ENCODE results near the gene PKN2.
"Not testable (repeated sequence)": the region's sequence is repeated elsewhere in the genome, so short reads cannot be mapped to it uniquely, and the experiment has no call there.

Gene PKN2

DNA sequence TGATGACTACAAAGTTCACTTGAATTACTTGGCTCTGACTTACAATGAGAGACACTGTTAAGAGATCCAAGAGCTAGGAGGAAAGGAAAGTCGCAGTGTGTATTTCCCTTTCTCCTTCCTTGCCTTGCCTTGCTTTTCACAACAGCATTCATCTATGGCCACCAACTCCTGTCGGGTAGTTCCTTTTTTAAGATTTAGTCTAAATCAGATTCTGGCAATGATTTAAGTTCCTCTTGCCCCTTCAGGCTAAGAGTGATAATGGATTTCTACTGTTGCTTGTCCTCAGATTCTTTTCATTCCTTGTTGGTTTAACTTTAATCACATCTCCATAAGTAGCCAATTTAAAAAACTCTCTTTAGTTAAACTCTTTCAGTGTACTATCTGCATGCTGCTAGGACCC lies 115.4 kb downstream of the PKN2 start:
- DNase-seq (ENCODE audit: low read depth) = no peak

DNA sequence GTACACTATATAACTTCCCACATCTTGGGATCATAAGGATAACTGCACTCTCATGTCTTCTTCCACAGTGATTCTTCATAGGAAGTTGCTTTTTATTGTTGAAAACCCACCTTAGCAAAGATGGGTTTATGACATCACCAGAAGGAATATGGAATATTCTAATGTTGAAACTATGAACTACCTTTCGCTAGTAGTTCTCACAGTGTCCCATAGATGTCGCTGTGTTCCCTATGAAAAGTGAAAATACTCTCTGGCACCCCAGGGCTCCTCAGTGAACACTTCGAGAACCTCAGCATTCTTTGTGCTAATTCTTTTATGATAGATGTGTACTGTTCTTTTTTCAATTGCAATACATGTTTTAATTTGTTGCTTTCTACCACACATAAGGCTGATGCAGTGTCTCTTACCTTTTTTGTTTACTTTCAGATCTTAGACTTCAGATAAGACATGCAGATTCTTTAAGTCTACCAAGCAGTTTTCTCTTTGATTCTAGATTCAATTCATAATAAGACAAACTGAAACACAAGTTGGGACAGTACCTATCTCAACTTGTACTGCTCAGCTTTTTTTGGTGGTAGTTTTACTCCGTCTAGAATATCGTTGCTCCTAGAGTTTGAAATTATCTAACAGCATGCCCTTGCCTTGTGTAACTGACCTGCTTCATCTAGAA lies 116.4 kb downstream of the PKN2 start:
- no peak for DNase-seq (ENCODE audit: low read depth)

GRCh38 chr1:88801575-88802208 lies 117.6 kb downstream of the PKN2 start:
- no peak for DNase-seq (ENCODE audit: low read depth)

- no peak for DNase-seq (ENCODE audit: low read depth)
Measured at GRCh38 chr1:88802404-88802803, 118.3 kb downstream of the PKN2 start.

DNA sequence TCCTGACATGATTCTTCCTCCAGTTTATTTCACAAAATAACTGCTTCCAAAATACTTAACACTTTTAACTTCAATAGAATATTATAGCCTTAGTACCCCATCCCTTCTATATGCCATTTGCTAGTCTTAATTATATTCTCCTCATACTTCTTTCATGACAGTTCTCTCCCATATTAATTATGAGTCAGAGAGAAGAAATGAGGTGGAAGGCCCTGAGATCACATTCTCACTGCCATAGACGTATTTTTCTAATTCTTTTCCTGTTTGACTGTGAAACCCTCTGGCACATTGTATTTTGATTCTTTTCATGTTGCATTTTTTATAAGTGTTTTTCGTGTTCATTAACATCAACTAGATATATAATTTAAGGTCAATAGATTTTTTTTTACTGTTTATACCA lies 118.9 kb downstream of the PKN2 start:
- DNase-seq (ENCODE audit: low read depth) = no peak

GRCh38 chr1:88803444-88803843 lies 119.4 kb downstream of the PKN2 start:
- no peak for DNase-seq (ENCODE audit: low read depth)

DNA sequence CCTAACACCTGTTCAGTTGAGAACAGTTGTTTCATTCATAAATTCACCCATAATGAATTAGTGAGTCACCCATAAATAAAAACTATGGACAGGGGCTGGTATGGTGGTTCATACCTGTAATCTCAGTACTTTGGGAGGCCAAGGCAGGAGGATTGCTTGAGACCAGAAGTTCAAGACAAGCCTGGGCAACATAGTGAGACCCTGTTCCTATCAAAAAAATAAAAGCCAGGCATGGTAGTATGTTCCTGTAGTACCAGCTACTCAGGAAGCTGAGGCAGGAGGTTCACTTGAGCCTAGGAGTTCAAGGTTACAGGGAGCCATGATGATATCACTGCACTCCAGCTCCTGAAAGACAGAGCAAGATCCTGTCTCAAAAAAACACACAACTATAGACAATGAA lies 128.3 kb downstream of the PKN2 start:
- DNase-seq (ENCODE audit: low read depth) = no peak

DNA sequence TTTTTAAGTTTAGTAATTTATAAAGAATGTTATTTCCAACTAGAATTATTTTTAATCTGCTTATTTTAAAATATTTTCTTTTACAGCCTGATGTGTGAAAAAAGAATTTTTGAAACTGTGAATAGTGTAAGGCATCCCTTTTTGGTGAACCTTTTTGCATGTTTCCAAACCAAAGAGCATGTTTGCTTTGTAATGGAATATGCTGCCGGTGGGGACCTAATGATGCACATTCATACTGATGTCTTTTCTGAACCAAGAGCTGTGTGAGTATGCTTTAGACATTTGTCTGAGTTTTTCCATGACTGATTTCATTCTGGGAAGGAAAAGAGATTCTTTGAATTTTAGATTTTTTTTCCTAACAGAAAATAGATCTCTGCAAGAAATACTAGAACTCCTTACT lies 129.4 kb downstream of the PKN2 start:
- DNase-seq (ENCODE audit: low read depth) = no peak

- DNase-seq (ENCODE audit: low read depth) = not testable (repeated sequence)
Measured at GRCh38 chr1:88819642-88820041, 135.6 kb downstream of the PKN2 start.

GRCh38 chr1:88825721-88826120 lies 141.6 kb downstream of the PKN2 start:
- DNase-seq (ENCODE audit: low read depth) = no peak

- DNase-seq (ENCODE audit: low read depth) = no peak
Measured at GRCh38 chr1:88847643-88848042, 163.6 kb downstream of the PKN2 start.

GRCh38 chr1:88851303-88852063 lies 167.4 kb downstream of the PKN2 start:
- DNase-seq (ENCODE audit: low read depth) = no peak

- no peak for DNase-seq (ENCODE audit: low read depth)
Measured at GRCh38 chr1:88867743-88868521, 183.9 kb downstream of the PKN2 start.

GRCh38 chr1:88869644-88870043 lies 185.6 kb downstream of the PKN2 start:
- DNase-seq (ENCODE audit: low read depth) = not testable (repeated sequence)

GRCh38 chr1:88873737-88874349 lies 189.8 kb downstream of the PKN2 start:
- no peak for DNase-seq (ENCODE audit: low read depth)

DNA sequence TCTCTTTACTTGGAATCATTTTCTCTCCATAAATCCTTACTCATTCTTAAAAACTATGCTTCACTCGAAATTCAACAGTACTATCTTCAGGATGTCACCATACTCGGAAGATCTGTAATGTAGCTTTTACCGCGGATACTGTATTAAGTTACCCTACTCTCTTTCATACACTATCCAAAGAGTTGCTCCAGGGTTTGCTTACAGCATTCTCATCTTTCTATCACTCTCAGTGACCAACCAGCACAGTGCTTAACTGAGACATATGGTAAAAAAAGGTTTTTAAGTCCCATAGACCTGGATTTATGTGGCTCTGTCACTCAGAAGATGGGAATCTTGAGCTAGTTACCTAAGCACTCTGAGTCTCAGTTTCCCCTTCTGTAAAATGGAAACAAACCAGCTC lies 191.5 kb downstream of the PKN2 start:
- DNase-seq (ENCODE audit: low read depth) = no peak

GRCh38 chr1:88876573-88877365 lies 192.7 kb downstream of the PKN2 start:
- no peak for DNase-seq (ENCODE audit: low read depth)

GRCh38 chr1:88877382-88877825 lies 193.3 kb downstream of the PKN2 start:
- DNase-seq (ENCODE audit: low read depth) = no peak

GRCh38 chr1:88877911-88878310 lies 193.8 kb downstream of the PKN2 start:
- DNase-seq (ENCODE audit: low read depth) = no peak

GRCh38 chr1:88878731-88879130 lies 194.7 kb downstream of the PKN2 start:
- no peak for DNase-seq (ENCODE audit: low read depth)

GRCh38 chr1:88880717-88881116 lies 196.6 kb downstream of the PKN2 start:
- DNase-seq (ENCODE audit: low read depth) = not testable (repeated sequence)

Data from stimulated activated CD8-positive, alpha-beta memory T cell treated with anti-CD3 and anti-CD28 coated beads, Interleukin-15, amount 100 ng/mL, for 24 hours (primary cell).